HG03439 (cell line): ENCODE results near the gene CAMSAP2.

Experiments used
- ATAC-seq: cut with Tn5 transposase; IDR thresholded peaks from one replicate; pipeline ENCODE4 v1.9.1; 2021; ENCODE audit warnings: mild to moderate bottlenecking, moderate library complexity; ENCODE audit not compliant: unreplicated experiment

CAMSAP2 gene

GRCh38 chr1:200895801-200896530 is 157.3 kb downstream of the CAMSAP2 start:
- ATAC-seq: no peak

- no peak for ATAC-seq
These were observed 158.0 kb downstream of the CAMSAP2 start for GRCh38 chr1:200896531-200897196.

GRCh38 chr1:200897259-200897658 is 158.6 kb downstream of the CAMSAP2 start:
- ATAC-seq: no peak

- ATAC-seq: no peak
These were observed 160.3 kb downstream of the CAMSAP2 start for GRCh38 chr1:200899015-200899386.

GRCh38 chr1:200899451-200899915 is 160.8 kb downstream of the CAMSAP2 start:
- ATAC-seq: no peak

GRCh38 chr1:200899954-200900867 is 161.5 kb downstream of the CAMSAP2 start:
- ATAC-seq: no peak

GRCh38 chr1:200900877-200901276 is 162.2 kb downstream of the CAMSAP2 start:
- no peak for ATAC-seq

GRCh38 chr1:200901350-200901749 is 162.7 kb downstream of the CAMSAP2 start:
- no peak for ATAC-seq

GRCh38 chr1:200901796-200902444 is 163.2 kb downstream of the CAMSAP2 start:
- ATAC-seq: no peak

GRCh38 chr1:200903793-200904192 is 165.1 kb downstream of the CAMSAP2 start:
- ATAC-seq: no peak

GRCh38 chr1:200904772-200905171 is 166.1 kb downstream of the CAMSAP2 start:
- no peak for ATAC-seq

- ATAC-seq: no peak
These were observed 166.8 kb downstream of the CAMSAP2 start for GRCh38 chr1:200905411-200906052.

GRCh38 chr1:200906491-200906890 is 167.8 kb downstream of the CAMSAP2 start:
- ATAC-seq: no peak

GRCh38 chr1:200907611-200908097 is 169.0 kb downstream of the CAMSAP2 start:
- ATAC-seq: peak; percentile 61

- no peak for ATAC-seq
These were observed 169.6 kb downstream of the CAMSAP2 start for GRCh38 chr1:200908191-200908868.

- no peak for ATAC-seq
These were observed 170.4 kb downstream of the CAMSAP2 start for GRCh38 chr1:200909071-200909470.

GRCh38 chr1:200909757-200910239 is 171.1 kb downstream of the CAMSAP2 start:
- ATAC-seq: no peak
